Testis (tissue), 3 donors: ENCODE data around the gene PKHD1. TPM values are rescaled to one million over a fixed set of nuclear protein-coding genes. Genes with fewer than 3 reads are reported as not detected.

Experiments used
- DNase-seq: peaks from one replicate; pipeline ENCODE4 v3.0.0-alpha.2; 2019
- H3K27ac ChIP-seq, 2 donors: fragments of 200-600 bp; sonication (generic); one replicate each; pipeline ENCODE4 v1.5.1; 2019
- H3K27me3 ChIP-seq: fragments of 200-600 bp; sonication (generic); one replicate; pipeline ENCODE4 v1.5.1; 2019
- H3K36me3 ChIP-seq: fragments of 200-600 bp; sonication (generic); one replicate; pipeline ENCODE4 v1.5.1; 2017; ENCODE audit warnings: low read depth; ENCODE audit errors: missing control alignments
- H3K4me1 ChIP-seq: fragments of 200-600 bp; sonication (generic); one replicate; pipeline ENCODE4 v1.5.1; 2019
- H3K4me3 ChIP-seq, 2 donors: fragments of 200-600 bp; sonication (generic); one replicate each; pipeline ENCODE4 v1.5.1; 2017 to 2019
- H3K9me3 ChIP-seq: fragments of 200-600 bp; sonication (generic); one replicate; pipeline ENCODE4 v1.5.1; 2017
- POLR2A ChIP-seq: fragments of 450-650 bp; IDR thresholded peaks from one replicate; pipeline ENCODE4 v1.6.1; 2017; ENCODE audit warnings: antibody characterized with exemption, mild to moderate bottlenecking, moderate library complexity
- WGBS, 2 donors: methylation state at CpG; one replicate each; pipeline ENCODE4 v1.1.5; 2018; 5-methylcytosine and 5-hydroxymethylcytosine counted together
- intact Hi-C: fragments of 100-400 bp; cut with DNase I; formaldehyde crosslinking; loops from one replicate; pipeline ENCODE4 v1.15.1; 2023; ENCODE audit warnings: low total_unique reads
- polyA plus RNA-seq: library from polyadenylated mRNA; stranded (reverse); fragments of 350-450 nt; fragmentation: Illumina TruSeq; extraction: RNeasy Lipid Tissue Mini Kit (QIAGEN cat#74804); gene quantifications from one replicate; pipeline ENCODE4 v1.2.3, GENCODE V29; 2014; ENCODE audit warnings: low read depth, low replicate concordance; ENCODE audit not compliant: insufficient read depth
- total RNA-seq, 2 donors: library from RNA; depleted of rRNA; stranded (reverse); fragments of >200 nt; gene quantifications; one replicate each; pipeline ENCODE4 v1.2.3, GENCODE V29; 2016
- TF ChIP-seq, protein P1 (sequence below), 3 experiments: fragments of 450-650 bp in 2 of 3; fragments of 200-600 bp in 1 of 3; sonication (generic) in 1 of 3; IDR thresholded peaks; one replicate each; pipeline ENCODE4 v1.5.1; 2016 to 2019; ENCODE audit warnings: antibody characterized with exemption in 3 of 3, mild to moderate bottlenecking in 2 of 3, moderate library complexity in 1 of 3

PKHD1 gene
- total and polyA plus RNA-seq, 3 donors from 2014 or later = 1.3 to 2.3 (median 1.7) TPM

- Histone ChIP-seq H3K27ac (no peak overlapping the region), H3K4me3 (no peak overlapping the region), H3K9me3 (no peaks in the 10 kb centered on the region), H3K27me3 (no peaks in the 10 kb centered on the region), H3K4me1 (no peaks in the 10 kb centered on the region), H3K36me3 (no peaks in the 10 kb centered on the region)
- DNase-seq = no peak
- WGBS, 2 donors = 76 to 91% methylated on average over 2 of the region's 2 CpGs
- no peak for TF ChIP-seq POLR2A
- TF ChIP-seq, protein P1, sequence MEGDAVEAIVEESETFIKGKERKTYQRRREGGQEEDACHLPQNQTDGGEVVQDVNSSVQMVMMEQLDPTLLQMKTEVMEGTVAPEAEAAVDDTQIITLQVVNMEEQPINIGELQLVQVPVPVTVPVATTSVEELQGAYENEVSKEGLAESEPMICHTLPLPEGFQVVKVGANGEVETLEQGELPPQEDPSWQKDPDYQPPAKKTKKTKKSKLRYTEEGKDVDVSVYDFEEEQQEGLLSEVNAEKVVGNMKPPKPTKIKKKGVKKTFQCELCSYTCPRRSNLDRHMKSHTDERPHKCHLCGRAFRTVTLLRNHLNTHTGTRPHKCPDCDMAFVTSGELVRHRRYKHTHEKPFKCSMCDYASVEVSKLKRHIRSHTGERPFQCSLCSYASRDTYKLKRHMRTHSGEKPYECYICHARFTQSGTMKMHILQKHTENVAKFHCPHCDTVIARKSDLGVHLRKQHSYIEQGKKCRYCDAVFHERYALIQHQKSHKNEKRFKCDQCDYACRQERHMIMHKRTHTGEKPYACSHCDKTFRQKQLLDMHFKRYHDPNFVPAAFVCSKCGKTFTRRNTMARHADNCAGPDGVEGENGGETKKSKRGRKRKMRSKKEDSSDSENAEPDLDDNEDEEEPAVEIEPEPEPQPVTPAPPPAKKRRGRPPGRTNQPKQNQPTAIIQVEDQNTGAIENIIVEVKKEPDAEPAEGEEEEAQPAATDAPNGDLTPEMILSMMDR (IDR thresholded peaks at IDR 0.05) = no peak
- intact Hi-C loops = no loop called here
These were observed 240.9 kb downstream of the PKHD1 start for GRCh38 chr6:51846531-51846930.

GRCh38 chr6:51844336-51844735 lies 243.1 kb downstream of the PKHD1 start:
- 82 to 88% methylated on average over 3 of the region's 3 CpGs for whole genome bisulfite sequencing, 2 donors
- Histone ChIP-seq H3K4me1 (no peaks in the 10 kb centered on the region), H3K9me3 (no peaks in the 10 kb centered on the region), H3K27me3 (no peaks in the 10 kb centered on the region), H3K27ac (no peak overlapping the region), H3K4me3 (no peak overlapping the region), H3K36me3 (no peaks in the 10 kb centered on the region)
- no peak for TF ChIP-seq POLR2A
- TF ChIP-seq, protein P1 (IDR thresholded peaks at IDR 0.05) = no peak
- no peak for DNase-seq
- intact Hi-C loops = no loop called here

DNA sequence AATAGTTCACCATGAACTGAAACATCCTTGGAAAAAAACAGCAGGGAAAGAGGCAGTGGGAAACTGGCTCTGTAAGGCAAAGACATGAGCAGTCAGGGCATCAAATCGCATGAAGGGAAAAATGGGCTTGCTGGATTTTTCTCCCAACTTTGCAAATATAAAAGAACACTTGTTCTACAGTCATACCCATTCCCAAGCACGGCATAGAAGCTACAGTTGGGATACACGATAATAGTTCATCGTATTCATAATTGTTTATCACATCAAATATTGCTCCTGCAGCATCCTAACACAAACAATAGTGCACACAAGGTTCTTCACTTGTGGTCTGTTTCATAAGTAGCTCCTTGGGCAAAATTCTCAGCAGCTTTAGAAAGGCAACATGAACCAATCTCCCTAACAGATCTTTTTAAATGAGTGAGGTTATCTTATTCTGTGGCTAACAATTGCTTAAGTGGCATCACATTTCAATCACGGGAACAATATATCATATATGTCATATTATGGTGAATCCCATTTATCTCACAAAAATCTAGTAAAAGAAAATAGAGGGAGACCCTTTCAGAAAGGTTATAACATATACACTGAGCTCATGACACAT lies 243.9 kb downstream of the PKHD1 start:
- no peaks in the 10 kb centered on the region for H3K36me3 ChIP-seq
- no peak overlapping the region for H3K27ac ChIP-seq
- TF ChIP-seq, protein P1 (IDR thresholded peaks at IDR 0.05) = no peak
- no peak for DNase-seq
- H3K27me3 ChIP-seq = no peaks in the 10 kb centered on the region
- no peaks in the 10 kb centered on the region for H3K9me3 ChIP-seq
- H3K4me3 ChIP-seq = no peak overlapping the region
- 93 to 96% methylated on average over 5 of the region's 5 CpGs for WGBS, 2 donors
- intact Hi-C loops = no loop called here
- no peaks in the 10 kb centered on the region for H3K4me1 ChIP-seq

GRCh38 chr6:51842804-51843378 lies 244.5 kb downstream of the PKHD1 start:
- DNase-seq = no peak
- Histone ChIP-seq H3K4me3 (no peak overlapping the region), H3K27ac (no peak overlapping the region), H3K36me3 (no peaks in the 10 kb centered on the region), H3K27me3 (no peaks in the 10 kb centered on the region), H3K4me1 (no peaks in the 10 kb centered on the region), H3K9me3 (no peaks in the 10 kb centered on the region)
- TF ChIP-seq, protein P1 (IDR thresholded peaks at IDR 0.05) = no peak
- no peak for TF ChIP-seq POLR2A
- intact Hi-C loops = no loop called here
- WGBS, 2 donors = 60 to 69% methylated on average over 8 of the region's 8 CpGs
